Cerebellar nuclear complex (tissue), 1 donor: Measurements from ENCODE around the gene SORBS1.

Experiments
- DNase-seq, 2 experiments: peaks; one replicate each; lab custom pipeline; 2025; lab: John Stamatoyannopoulos, UW

The SORBS1 gene

GRCh38 chr10:95289921-95290421 lies 271.2 kb downstream of the SORBS1 start:
- no peak for DNase-seq

- DNase-seq, result no peak
These were observed 271.9 kb downstream of the SORBS1 start for GRCh38 chr10:95289003-95289920.

- no peak for DNase-seq
These were observed 272.9 kb downstream of the SORBS1 start for GRCh38 chr10:95288303-95288702.

- DNase-seq, result no peak
These were observed 273.9 kb downstream of the SORBS1 start for GRCh38 chr10:95287281-95287680.

GRCh38 chr10:95286707-95287106 lies 274.5 kb downstream of the SORBS1 start:
- no peak for DNase-seq

- no peak for DNase-seq
These were observed 275.6 kb downstream of the SORBS1 start for GRCh38 chr10:95285556-95285955.

- DNase-seq, result no peak
These were observed 276.4 kb downstream of the SORBS1 start for GRCh38 chr10:95284807-95285206.

- no peak for DNase-seq
These were observed 279.1 kb downstream of the SORBS1 start for GRCh38 chr10:95282107-95282506.

- DNase-seq, result no peak
These were observed 280.0 kb downstream of the SORBS1 start for GRCh38 chr10:95281206-95281605.

- no peak for DNase-seq
These were observed 280.5 kb downstream of the SORBS1 start for GRCh38 chr10:95280637-95281036.

- DNase-seq, result no peak
These were observed 281.9 kb downstream of the SORBS1 start for GRCh38 chr10:95279042-95279820.

- no peak for DNase-seq
These were observed 282.8 kb downstream of the SORBS1 start for GRCh38 chr10:95278061-95278988.

GRCh38 chr10:95277614-95278013 lies 283.6 kb downstream of the SORBS1 start:
- DNase-seq, result no peak

- DNase-seq, result no peak
These were observed 284.0 kb downstream of the SORBS1 start for GRCh38 chr10:95277201-95277570.

GRCh38 chr10:95276367-95277200 lies 284.6 kb downstream of the SORBS1 start:
- no peak for DNase-seq

GRCh38 chr10:95275726-95276366 lies 285.3 kb downstream of the SORBS1 start:
- no peak for DNase-seq

GRCh38 chr10:95273393-95274312 lies 287.5 kb downstream of the SORBS1 start:
- DNase-seq, result no peak

- DNase-seq, result no peak
These were observed 292.7 kb downstream of the SORBS1 start for GRCh38 chr10:95268438-95268837.

GRCh38 chr10:95267251-95267650 lies 293.9 kb downstream of the SORBS1 start:
- no peak for DNase-seq
